Esophagus (tissue), 2 donors: Measurements from ENCODE around the gene BCAM. TPM values are rescaled to one million over a fixed set of nuclear protein-coding genes. Genes with fewer than 3 reads are reported as not detected.
"Not testable (repeated sequence)": the region's sequence is repeated elsewhere in the genome, so short reads cannot be mapped to it uniquely, and the experiment has no call there.

ENCODE experiments used
- H3K27ac ChIP-seq, 2 donors: one replicate each; pipeline ENCODE4 v1.5.1; 2013; ENCODE audit warnings: low read depth in 2 of 2, mild to moderate bottlenecking in 2 of 2, inconsistent platforms in 1 of 2, low read length in 1 of 2, moderate library complexity in 1 of 2
- H3K27me3 ChIP-seq, 2 donors: one replicate each; pipeline ENCODE4 v1.6.1; 2013; ENCODE audit warnings: low read length in 2 of 2, control low read depth in 1 of 2, mild to moderate bottlenecking in 1 of 2; ENCODE audit not compliant: insufficient read depth in 2 of 2, control insufficient read depth in 1 of 2
- H3K36me3 ChIP-seq, 2 donors: one replicate each; pipeline ENCODE4 v1.6.1; 2013; ENCODE audit warnings: low read length in 1 of 2; ENCODE audit not compliant: control insufficient read depth in 2 of 2, insufficient read depth in 2 of 2
- H3K4me1 ChIP-seq, 2 donors: one replicate each; pipeline ENCODE4 v1.6.1; 2013; ENCODE audit warnings: low read length in 1 of 2; ENCODE audit not compliant: control insufficient read depth in 2 of 2, insufficient read depth in 2 of 2
- H3K4me3 ChIP-seq, 2 donors: one replicate each; pipeline ENCODE4 v1.5.1; 2013; ENCODE audit warnings: low read length in 2 of 2, mild to moderate bottlenecking in 2 of 2, low read depth in 1 of 2, moderate library complexity in 1 of 2
- H3K9me3 ChIP-seq, 2 donors: one replicate each; pipeline ENCODE4 v1.6.1; 2013; ENCODE audit warnings: mild to moderate bottlenecking in 2 of 2, low read depth in 1 of 2, low read length in 1 of 2, moderate library complexity in 1 of 2; ENCODE audit not compliant: control insufficient read depth in 2 of 2, insufficient read depth in 1 of 2
- WGBS, 2 donors: extraction: QIAGEN DNeasy Blood & Tissue Kit; methylation state at CpG; one replicate each; pipeline ENCODE4 v1.1.7; 2013; 5-methylcytosine and 5-hydroxymethylcytosine counted together
- polyA plus RNA-seq, 2 donors: library from polyadenylated mRNA; stranded (reverse); fragments of 200-250 nt; gene quantifications; one replicate each; pipeline ENCODE4 v1.2.3, GENCODE V29; 2013
- donor health status: healthy with polysubstance abuse.
- donor health status: Bipolar disorder and iron deficiency.

The BCAM gene
- polyA plus RNA-seq, 2 donors = 18.0 to 22.1 TPM

GRCh38 chr19:44857837-44858236, 48.9 kb downstream of the BCAM start:
- H3K4me1 ChIP-seq = no peaks in the 10 kb centered on the region
- WGBS, 2 donors = 52 to 65% methylated on average over 4 of the region's 4 CpGs
- no peaks in the 10 kb centered on the region for H3K27me3 ChIP-seq
- no peaks in the 10 kb centered on the region for H3K9me3 ChIP-seq
- no peak overlapping the region for H3K27ac ChIP-seq
- peaks cover 0 to 7% of the 10 kb centered on the region in 2 donors for H3K36me3 ChIP-seq
- H3K4me3 ChIP-seq = no peak overlapping the region

- H3K4me3 ChIP-seq, H3K9me3 ChIP-seq, H3K4me1 ChIP-seq, H3K27ac ChIP-seq, H3K27me3 ChIP-seq: not testable (repeated sequence)
- H3K36me3 ChIP-seq = peaks cover 0 to 15% of the 10 kb centered on the region in 2 donors
- 84 to 86% methylated on average over 3 of the region's 3 CpGs for whole genome bisulfite sequencing, 2 donors
These were observed 52.7 kb downstream of the BCAM start for GRCh38 chr19:44861576-44861975.

GRCh38 chr19:44863990-44864389, 55.1 kb downstream of the BCAM start:
- WGBS, 2 donors = 93 to 97% methylated on average over 2 of the region's 2 CpGs
- Histone ChIP-seq H3K27me3 (no peaks in the 10 kb centered on the region), H3K4me1 (peaks cover 5 to 6% of the 10 kb centered on the region in 2 donors), H3K27ac (no peak overlapping the region), H3K36me3 (peaks cover 0 to 20% of the 10 kb centered on the region in 2 donors), H3K9me3 (no peaks in the 10 kb centered on the region), H3K4me3 (no peak overlapping the region)

- H3K4me3 ChIP-seq = no peak overlapping the region
- no peaks in the 10 kb centered on the region for H3K27me3 ChIP-seq
- peaks cover 0 to 14% of the 10 kb centered on the region in 2 donors for H3K36me3 ChIP-seq
- no peaks in the 10 kb centered on the region for H3K9me3 ChIP-seq
- no peak overlapping the region for H3K27ac ChIP-seq
- WGBS, 2 donors = 93% methylated on average over 27 of the region's 27 CpGs
- peaks cover 5 to 6% of the 10 kb centered on the region in 2 donors for H3K4me1 ChIP-seq
These were observed 56.4 kb downstream of the BCAM start for GRCh38 chr19:44865196-44865767.

GRCh38 chr19:44866664-44867063, 57.8 kb downstream of the BCAM start:
- H3K9me3 ChIP-seq = no peaks in the 10 kb centered on the region
- peaks cover 5 to 6% of the 10 kb centered on the region in 2 donors for H3K4me1 ChIP-seq
- 81 to 88% methylated on average over 4 of the region's 4 CpGs for WGBS, 2 donors
- no peak overlapping the region for H3K27ac ChIP-seq
- no peak overlapping the region for H3K4me3 ChIP-seq
- H3K27me3 ChIP-seq = no peaks in the 10 kb centered on the region
- peaks cover 0 to 16% of the 10 kb centered on the region in 2 donors for H3K36me3 ChIP-seq

- peaks cover 0 to 22% of the 10 kb centered on the region in 2 donors for H3K36me3 ChIP-seq
- no peak overlapping the region for H3K27ac ChIP-seq
- WGBS, 2 donors = 88 to 89% methylated on average over 12 of the region's 12 CpGs
- H3K4me1 ChIP-seq = peaks cover 5 to 7% of the 10 kb centered on the region in 2 donors
- H3K4me3 ChIP-seq = no peak overlapping the region
- no peaks in the 10 kb centered on the region for H3K27me3 ChIP-seq
- no peaks in the 10 kb centered on the region for H3K9me3 ChIP-seq
These were observed 58.7 kb downstream of the BCAM start for GRCh38 chr19:44867578-44867977.

GRCh38 chr19:44869733-44870470, 61.0 kb downstream of the BCAM start:
- Histone ChIP-seq H3K4me3 (no peak overlapping the region), H3K27me3 (no peaks in the 10 kb centered on the region), H3K36me3 (peaks cover 1 to 37% of the 10 kb centered on the region in 2 donors), H3K27ac (peak overlapping the region in 1 of 2 donors; percentile 40), H3K9me3 (no peaks in the 10 kb centered on the region), H3K4me1 (peaks cover 5 to 9% of the 10 kb centered on the region in 2 donors)
- WGBS, 2 donors = 70 to 73% methylated on average over 13 of the region's 13 CpGs

Other genes with a start within 250 kb of the BCAM start
- gene IGSF23, start 195.5 kb upstream of the BCAM start, polyA plus RNA-seq = not detected
- gene PVR, start 165.2 kb upstream of the BCAM start, polyA plus RNA-seq = 10 to 100 TPM in 1 of 2 donors, 1 to 10 TPM in 1; 9.5 to 10.2 TPM
- gene CEACAM19, start 137.6 kb upstream of the BCAM start, polyA plus RNA-seq = 1 to 10 TPM; 5.6 to 7.5 TPM
- gene CEACAM16, start 110.0 kb upstream of the BCAM start, polyA plus RNA-seq = under 1 TPM in 1 of 2 donors, not detected in 1; 0.16 TPM
- 100 to 1,000 TPM in 1 of 2 donors, 10 to 100 TPM in 1; 64.5 to 107 TPM for gene BCL3, start 60.4 kb upstream of the BCAM start, polyA plus RNA-seq
- gene CBLC, start 31.2 kb upstream of the BCAM start, polyA plus RNA-seq = 10 to 100 TPM; 35.0 to 39.4 TPM
- 10 to 100 TPM; 58.7 to 60.9 TPM for gene NECTIN2, start 37.2 kb downstream of the BCAM start, polyA plus RNA-seq
- gene TOMM40, start 82.2 kb downstream of the BCAM start, polyA plus RNA-seq = 10 to 100 TPM; 46.0 to 60.8 TPM
- 10 to 100 TPM in 1 of 2 donors, 1 to 10 TPM in 1; 9.6 to 17.9 TPM for gene APOE, start 96.7 kb downstream of the BCAM start, polyA plus RNA-seq
- gene APOC1, start 105.5 kb downstream of the BCAM start, polyA plus RNA-seq = 1 to 10 TPM; 2.0 to 2.2 TPM
- not detected for gene APOC4, start 133.1 kb downstream of the BCAM start, polyA plus RNA-seq
- under 1 TPM; 0.84 to 0.87 TPM for gene APOC2, start 136.9 kb downstream of the BCAM start, polyA plus RNA-seq
- gene CLPTM1, start 146.3 kb downstream of the BCAM start, polyA plus RNA-seq = 10 to 100 TPM; 56.0 to 61.9 TPM
- 1 to 10 TPM; 7.2 TPM for gene RELB, start 192.4 kb downstream of the BCAM start, polyA plus RNA-seq
- 100 to 1,000 TPM in 1 of 2 donors, 10 to 100 TPM in 1; 42.6 to 132 TPM for gene CLASRP, start 229.9 kb downstream of the BCAM start, polyA plus RNA-seq